Esophagus squamous epithelium (tissue), 4 donors: ENCODE measurements around the gene TTC28.

Experiments
- CTCF ChIP-seq, 6 experiments: fragments of 450-650 bp in 4 of 6; fragments of 200-600 bp in 2 of 6; sonication (generic) in 2 of 6; IDR thresholded peaks; one replicate each; pipeline ENCODE4 v1.5.1; 2016 to 2019; ENCODE audit warnings: antibody characterized with exemption in 6 of 6, mild to moderate bottlenecking in 4 of 6, moderate library complexity in 4 of 6
- POLR2A ChIP-seq, 4 donors: fragments of 450-650 bp; IDR thresholded peaks; one replicate each; pipeline ENCODE4 v1.6.1; 2017; ENCODE audit warnings: antibody characterized with exemption in 4 of 4, mild to moderate bottlenecking in 4 of 4, moderate library complexity in 3 of 4

- no peak for TF ChIP-seq CTCF (IDR thresholded peaks at IDR 0.05)
- TF ChIP-seq POLR2A (IDR thresholded peaks at IDR 0.05), result no peak
These were observed 533.0 kb downstream of the TTC28 start for GRCh38 chr22:28146401-28147314.
